Stimulated activated CD8-positive, alpha-beta memory T cell treated with anti-CD3 and anti-CD28 coated beads, Interleukin-7, amount 100 ng/mL, for 4 hours (primary cell): ENCODE data around the gene RNGTT.

Experiments
- DNase-seq, 2 donors: peaks; one replicate each; pipeline ENCODE4 v3.0.0-alpha.2; 2020; ENCODE audit warnings: low read depth in 2 of 2

Gene RNGTT

GRCh38 chr6:88655586-88655985 lies 307.8 kb downstream of the RNGTT start:
- DNase-seq: no peak

DNA sequence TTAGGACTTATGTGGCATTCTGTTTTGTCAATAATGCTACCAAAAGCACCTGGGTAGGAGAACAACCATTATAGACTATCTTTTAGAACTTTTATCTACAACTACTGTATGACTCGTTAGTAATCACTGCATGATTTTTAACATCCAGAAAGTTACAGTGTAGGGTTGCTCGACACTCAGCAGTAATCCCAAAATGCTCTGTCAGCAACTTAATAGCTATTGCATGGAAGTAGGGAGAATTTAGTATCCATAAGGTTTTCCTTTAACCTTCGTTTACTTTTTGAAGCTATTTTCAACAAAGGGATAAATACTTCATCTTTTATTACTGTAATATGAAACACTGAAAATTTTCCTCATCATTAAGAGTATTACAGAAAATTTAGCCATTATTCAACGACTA lies 309.5 kb downstream of the RNGTT start:
- DNase-seq: no peak

- no peak for DNase-seq
These were observed 312.0 kb downstream of the RNGTT start for GRCh38 chr6:88651400-88651799.

GRCh38 chr6:88650979-88651378 lies 312.4 kb downstream of the RNGTT start:
- no peak for DNase-seq

- DNase-seq: no peak
These were observed 313.3 kb downstream of the RNGTT start for GRCh38 chr6:88650029-88650619.

DNA sequence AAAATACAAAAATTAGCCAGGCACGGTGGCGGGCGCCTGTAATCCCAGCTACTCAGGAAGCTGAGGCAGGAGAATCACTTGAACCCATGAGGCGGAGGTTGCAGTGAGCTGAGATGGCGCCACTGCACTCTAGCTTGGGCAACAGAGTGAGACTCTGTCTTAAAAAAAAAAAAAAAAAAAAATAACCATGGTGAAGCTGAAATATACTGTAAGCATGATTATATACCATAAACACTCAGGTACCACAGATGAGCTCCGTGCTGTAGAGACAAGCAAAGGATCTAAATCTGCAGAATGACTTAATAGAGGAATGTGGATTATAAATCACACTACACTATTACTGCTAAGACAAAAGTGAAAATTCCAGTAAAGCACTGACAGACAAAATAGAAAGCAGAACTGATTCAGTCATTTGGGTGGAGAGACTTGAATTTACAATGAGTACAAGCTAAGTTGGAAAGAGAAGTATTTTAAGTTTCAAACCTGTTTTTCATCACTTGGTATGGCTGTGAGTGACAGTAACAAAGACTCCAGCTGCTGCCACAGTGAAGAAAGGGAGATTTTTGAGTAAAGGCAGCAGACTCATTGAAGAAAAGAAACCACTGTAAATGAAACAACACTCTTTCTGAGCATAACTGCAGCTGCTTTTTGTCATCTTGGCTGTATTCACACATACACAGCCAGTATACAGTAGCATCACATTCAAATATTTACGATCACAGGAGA lies 322.1 kb downstream of the RNGTT start:
- no peak for DNase-seq

DNA sequence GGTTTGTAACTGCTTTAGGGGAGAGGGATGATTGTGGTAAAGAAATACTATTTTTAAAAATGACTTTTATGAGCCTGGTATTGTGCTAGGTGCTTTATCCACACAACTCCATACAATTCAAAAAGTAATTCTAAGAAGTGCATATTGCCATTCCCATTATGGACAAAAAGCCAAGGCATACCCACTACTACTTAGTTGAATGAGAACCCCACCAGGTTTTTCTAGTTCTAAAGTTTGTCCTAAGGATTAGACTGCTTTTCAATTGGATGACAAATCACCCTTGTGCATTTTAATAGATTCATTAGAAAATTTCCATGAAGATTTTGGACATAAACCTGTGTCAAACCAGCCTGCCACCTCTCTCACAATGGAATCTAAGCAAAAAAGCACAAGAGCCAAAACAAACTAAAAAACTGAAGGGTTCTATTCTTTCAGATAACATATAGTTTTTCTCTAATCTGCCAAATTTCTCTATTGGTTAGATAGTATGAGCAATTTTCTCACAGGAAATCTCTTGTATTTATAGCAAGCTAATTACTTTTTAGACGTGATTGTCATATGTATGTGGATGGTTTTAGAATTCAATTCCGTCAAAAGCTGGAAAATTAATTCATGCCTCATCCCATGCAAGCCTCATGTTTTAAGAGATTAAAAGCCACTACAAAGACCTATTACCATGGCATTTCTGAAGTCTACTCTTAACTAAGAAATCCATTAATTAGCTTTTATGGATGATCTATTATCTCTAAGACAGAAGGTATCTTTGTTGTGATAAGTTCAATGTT lies 325.5 kb downstream of the RNGTT start:
- DNase-seq: no peak

- DNase-seq: no peak
These were observed 326.5 kb downstream of the RNGTT start for GRCh38 chr6:88636871-88637270.

GRCh38 chr6:88633782-88634181 lies 329.6 kb downstream of the RNGTT start:
- DNase-seq: no peak

DNA sequence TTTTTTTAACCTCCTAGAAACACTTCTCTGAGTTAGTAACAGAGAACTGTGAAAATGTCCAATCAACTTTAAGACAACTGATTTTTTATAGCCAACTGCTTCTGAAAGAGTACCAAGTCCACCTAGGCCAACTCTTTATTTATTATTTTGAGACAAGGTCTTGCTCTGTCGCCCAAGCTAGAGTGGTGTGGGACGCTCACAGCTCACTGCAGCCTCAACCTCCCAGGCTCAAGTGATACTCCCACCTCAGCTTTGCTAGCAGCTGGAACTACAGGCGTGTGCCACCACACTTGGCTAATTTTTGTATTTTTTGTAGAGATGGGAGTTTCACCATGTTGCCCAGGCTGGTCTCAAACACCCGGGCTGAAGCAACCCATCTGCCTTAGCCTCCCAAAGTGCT lies 331.6 kb downstream of the RNGTT start:
- DNase-seq: no peak

DNA sequence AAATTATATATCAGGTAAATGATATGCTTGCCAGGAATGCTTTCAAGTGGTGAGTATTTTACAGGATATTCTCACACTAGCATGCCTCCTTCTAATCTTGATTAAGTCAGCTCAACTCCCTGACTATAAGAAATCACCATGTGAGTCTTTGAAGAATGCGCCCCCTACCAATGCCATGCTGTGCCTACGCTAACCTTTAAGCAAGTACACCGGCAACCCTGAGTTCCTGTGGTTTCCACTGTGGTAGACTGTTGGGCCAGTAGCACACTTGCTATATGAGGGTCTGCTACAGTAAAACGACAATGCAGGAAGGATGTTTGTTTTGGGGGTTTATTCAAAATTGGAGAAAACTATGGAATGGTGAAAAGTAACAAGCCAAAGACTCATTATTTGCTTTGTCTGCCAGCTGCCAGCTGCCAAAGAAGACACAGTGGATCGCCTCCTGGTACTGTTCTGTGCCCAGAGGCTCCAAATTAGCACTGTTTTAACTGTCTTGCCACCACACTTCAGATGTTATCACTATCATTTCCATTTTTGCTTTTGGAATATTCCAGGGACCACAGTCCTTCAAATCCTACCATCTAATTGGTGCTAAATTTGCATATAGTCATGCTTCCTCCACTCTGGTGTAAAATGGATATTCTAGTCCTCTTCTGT lies 333.5 kb downstream of the RNGTT start:
- no peak for DNase-seq

DNA sequence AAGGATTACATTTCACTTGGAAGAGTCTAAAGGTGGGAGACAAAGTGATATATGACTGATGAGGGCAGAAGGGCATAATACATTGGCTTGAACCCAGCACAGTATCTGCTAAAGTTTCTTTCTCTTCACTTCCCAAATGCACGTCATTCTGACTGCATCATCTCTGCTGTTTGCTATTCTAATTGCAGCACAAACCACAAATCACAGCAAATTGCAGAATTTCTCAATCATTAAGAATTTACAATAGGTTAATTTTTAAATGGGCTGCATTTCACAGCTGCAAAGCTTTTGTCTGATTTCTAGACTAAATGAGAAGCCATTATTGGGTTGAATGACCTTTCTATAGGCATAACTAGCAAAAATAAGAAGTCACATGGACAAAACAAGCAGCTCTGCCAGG lies 337.0 kb downstream of the RNGTT start:
- no peak for DNase-seq

DNA sequence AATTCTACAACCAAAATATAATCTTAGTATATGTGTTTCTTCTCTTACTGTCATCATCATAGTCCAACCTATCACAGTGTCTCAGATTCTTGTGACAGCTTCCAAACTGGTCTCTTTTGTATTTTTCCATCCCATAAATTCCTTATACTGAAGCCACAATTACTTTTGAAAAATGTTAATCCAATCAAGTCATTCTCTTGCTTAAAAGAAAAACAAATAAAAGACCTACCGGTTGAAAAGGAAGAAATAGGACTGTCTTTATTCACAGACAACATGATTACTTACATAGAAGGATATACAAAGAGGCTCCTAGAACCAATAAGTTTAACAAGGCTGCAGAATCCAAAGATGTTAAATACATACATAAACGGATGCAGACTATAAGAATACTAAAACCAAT lies 339.9 kb downstream of the RNGTT start:
- no peak for DNase-seq

DNA sequence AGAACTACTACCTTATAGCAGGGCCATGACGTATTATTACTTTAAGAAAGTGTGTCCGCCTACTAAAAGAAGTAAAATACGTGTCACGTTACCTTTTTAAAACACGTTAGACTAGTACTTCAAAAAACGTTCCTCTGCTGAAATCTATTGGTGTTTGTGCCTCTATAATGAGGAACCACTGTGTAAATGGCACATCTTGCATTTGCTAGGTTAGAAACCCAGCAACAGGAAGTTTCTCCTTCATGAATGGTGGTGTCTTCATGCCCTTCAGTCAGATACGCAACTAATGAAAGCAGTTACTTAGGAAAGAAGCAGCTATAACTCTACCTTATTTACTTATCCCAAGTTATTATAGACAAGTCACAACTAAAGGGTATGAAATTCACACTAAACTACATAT lies 343.5 kb downstream of the RNGTT start:
- no peak for DNase-seq

DNA sequence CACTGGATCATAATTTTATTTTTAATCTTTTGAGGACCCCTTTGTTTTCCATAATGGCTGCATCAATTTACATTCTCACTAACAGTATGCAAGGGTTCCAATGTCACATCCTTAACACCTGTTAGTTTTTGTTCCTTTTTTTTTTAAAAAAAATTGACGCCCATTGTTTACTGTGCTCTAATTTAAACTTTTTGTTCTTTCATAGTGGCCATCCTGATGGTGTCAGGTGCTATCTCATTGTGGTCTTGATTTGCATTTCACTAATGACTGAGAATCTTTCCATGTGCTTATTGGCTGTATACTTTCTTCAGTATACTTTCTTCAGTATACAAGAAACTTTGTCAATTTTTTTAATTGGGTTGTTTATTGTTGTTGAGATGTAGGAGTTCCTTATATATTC lies 347.0 kb downstream of the RNGTT start:
- no peak for DNase-seq

- no peak for DNase-seq
These were observed 349.0 kb downstream of the RNGTT start for GRCh38 chr6:88614316-88614877.

DNA sequence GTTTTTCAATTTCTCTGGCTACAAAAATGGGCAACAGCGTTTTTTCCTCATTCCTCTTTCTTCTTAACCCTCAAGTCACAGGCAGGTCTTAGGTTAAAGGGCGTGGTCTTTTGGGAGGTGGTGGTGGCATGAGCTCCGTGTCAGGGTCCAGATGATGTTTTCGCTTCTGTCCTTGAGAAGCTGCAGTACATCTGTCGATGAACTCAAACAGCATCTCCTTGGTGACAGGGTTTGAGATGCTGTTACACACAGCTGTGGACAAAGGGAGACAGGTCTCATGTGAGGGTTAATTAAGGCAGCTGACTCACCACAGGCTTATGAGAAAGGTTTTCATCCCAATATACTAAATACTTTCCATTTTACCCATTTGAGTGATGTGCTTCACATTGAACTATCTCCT lies 350.8 kb downstream of the RNGTT start:
- no peak for DNase-seq

DNA sequence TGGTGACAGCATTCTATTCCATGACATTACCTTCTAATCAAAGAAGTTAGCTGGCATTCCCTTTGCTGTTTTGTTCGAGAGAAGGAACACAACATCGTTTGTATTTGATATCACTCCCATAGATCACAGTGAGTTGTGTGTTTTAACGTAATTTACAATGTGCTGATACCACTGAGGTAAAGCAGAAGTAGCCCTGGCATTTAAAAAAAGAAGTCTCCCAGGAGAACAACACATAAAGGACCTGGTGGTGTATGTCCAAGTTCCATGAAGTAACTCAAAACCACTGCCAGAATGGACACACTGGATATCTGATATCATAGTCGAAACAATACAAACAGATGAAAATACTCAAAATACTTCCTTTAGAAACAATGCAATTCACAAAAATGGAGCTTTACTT lies 351.7 kb downstream of the RNGTT start:
- DNase-seq: no peak

GRCh38 chr6:88609983-88610382 lies 353.4 kb downstream of the RNGTT start:
- no peak for DNase-seq

GRCh38 chr6:88605271-88605670 lies 358.1 kb downstream of the RNGTT start:
- DNase-seq: no peak

GRCh38 chr6:88599571-88599970 lies 363.8 kb downstream of the RNGTT start:
- DNase-seq: no peak

DNA sequence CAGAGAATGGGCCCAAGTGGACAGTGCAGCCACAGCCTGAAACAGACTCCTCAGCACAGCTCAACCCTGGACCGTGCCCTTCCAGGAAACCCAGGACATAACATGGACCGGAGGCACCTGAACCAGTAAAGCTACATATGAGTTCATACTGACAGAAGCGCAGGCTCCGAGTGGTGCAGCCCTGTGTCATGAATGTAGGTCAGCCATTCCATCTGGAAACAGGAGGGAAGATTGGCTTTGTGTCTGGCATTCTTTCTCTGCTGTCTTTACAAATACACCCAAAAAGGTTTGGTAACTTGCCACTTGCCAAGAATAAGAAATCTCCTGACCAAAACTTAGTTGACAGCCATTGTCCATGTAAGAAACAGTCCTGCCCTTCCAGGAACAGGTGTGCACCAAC lies 366.6 kb downstream of the RNGTT start:
- DNase-seq: no peak
